ENCODE measurements around the gene INO80B. TPM values are rescaled to one million over a fixed set of nuclear protein-coding genes. Genes with fewer than 3 reads are reported as not detected.
A peak's percentile ranks its signal among the peaks of the same experiment; 100 is the strongest.

The INO80B gene
- total RNA-seq, 1 experiment from 2014 or later, result 42.1 TPM

DNA sequence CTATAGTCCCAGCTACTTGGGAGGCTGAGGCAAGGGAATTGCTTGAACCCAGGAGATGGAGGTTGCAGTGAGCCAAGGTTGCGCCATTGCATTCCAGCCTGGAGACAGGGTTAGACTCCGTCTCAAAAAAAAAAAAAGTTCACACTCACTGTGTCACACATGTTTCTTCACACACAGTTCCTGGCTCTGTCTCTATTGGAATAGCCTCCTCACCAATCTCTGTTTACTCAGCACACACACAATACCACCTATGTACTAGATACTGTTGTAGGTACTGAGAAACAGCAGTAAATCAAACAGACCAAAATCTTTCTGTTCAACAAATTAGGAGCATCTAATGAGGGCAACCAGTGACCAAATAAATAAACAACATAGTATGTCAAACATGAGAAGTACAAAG is 31.3 kb downstream of the INO80B start:
- H3K36me3 Mint-ChIP-seq (ENCODE audit: insufficient read depth, unreplicated experiment), result peaks cover 37% of the 10 kb centered on the region
- H3K27me3 Mint-ChIP-seq (ENCODE audit: unreplicated experiment), result no peaks in the 10 kb centered on the region
- no peaks in the 10 kb centered on the region for H3K9me3 Mint-ChIP-seq (ENCODE audit: low read depth, unreplicated experiment)
- intact Hi-C loops (cut with micrococcal nuclease; ENCODE audit: unreplicated experiment), result no loop called here
- H3K27ac Mint-ChIP-seq (ENCODE audit: unreplicated experiment), result no peak overlapping the region
- no TSS peak for BruUV-seq (replicated peaks)
- H3K4me1 Mint-ChIP-seq (ENCODE audit: low read depth, unreplicated experiment), result peaks cover 37% of the 10 kb centered on the region
- H3K4me3 Mint-ChIP-seq (ENCODE audit: low read depth, unreplicated experiment), result no peak overlapping the region
- no peak for TF ChIP-seq CTCF (IDR thresholded peaks at IDR 0.05; ENCODE audit: unreplicated experiment)
- CTCF ChIA-PET, result no interaction called here
- no peak for DNase-seq

DNA sequence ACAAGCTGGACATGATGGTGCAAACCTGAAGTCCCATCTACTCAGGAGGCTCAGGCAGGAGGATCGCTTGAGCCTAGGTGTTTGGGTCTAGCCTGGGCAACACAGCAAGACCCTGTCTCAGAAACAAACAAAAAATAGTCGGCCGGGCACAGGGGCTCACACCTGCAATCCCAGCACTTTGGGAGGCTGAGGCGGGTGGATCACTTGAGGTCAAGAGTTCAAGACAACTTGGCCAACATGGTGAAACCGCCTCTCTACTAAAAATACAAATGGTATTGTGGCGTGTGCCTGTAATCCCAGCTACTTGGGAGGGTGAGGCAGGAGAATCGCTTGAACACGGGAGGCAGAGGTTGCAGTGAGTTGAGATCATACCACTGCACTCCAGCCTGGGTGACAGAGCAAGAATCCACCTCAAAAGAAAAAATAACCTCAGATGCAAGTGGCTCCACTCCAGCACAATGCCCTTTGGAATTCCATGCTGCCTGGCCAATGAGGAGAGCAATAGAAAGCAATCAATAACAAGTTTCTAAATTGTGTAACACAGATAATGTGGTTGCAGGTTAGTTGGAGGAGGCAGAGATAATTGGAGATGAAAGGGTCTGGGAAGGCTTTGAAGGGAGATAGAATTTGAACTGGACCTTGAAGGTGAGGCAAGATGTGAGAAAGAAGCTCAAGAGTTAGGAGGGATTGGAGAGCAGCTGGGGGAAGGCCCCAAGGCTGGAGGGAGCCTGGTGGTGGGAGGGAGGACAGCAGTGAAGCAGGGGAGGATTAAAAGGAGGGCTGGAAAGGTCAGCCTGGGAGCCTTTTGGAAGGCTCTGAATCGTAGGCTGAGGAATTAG is 34.0 kb downstream of the INO80B start:
- no peak for TF ChIP-seq CTCF (IDR thresholded peaks at IDR 0.05; ENCODE audit: unreplicated experiment)
- Mint-ChIP-seq H3K4me1 (ENCODE audit: low read depth, unreplicated experiment) (peaks cover 29% of the 10 kb centered on the region), H3K4me3 (ENCODE audit: low read depth, unreplicated experiment) (no peak overlapping the region), H3K9me3 (ENCODE audit: low read depth, unreplicated experiment) (no peaks in the 10 kb centered on the region), H3K27me3 (ENCODE audit: unreplicated experiment) (no peaks in the 10 kb centered on the region), H3K36me3 (ENCODE audit: insufficient read depth, unreplicated experiment) (peaks cover 27% of the 10 kb centered on the region), H3K27ac (ENCODE audit: unreplicated experiment) (peak overlapping the region; percentile 15)
- CTCF ChIA-PET, result interaction anchor here (0.8 kb wide), 1 partner anchor 18 kb away, joined by 3 read pairs; the partner anchor contains the start of gene PCGF1
- DNase-seq, result no peak
- no TSS peak for BruUV-seq (replicated peaks)
- intact Hi-C loops (cut with micrococcal nuclease; ENCODE audit: unreplicated experiment), result no loop called here

DNA sequence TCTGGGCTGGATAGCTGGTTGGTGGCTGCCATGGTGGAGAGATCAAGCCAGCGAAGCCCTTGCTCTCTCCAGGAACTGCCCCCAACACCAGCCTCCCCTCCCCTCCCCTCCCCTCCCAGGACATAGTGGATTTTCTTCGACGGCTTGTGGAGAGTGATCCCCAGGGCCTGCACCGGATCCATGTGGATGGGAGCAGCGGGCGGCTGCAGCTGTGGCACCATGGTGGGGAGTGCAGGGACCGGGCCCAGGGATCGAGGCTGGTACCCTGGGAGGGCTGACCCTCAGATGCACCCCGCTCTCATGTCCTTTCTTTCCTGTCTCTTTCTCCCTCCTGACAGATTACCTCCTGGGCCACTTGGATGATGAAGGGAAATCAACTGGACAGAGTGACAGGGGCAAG is 35.0 kb downstream of the INO80B start:
- no peak overlapping the region for H3K4me3 Mint-ChIP-seq (ENCODE audit: low read depth, unreplicated experiment)
- H3K27ac Mint-ChIP-seq (ENCODE audit: unreplicated experiment), result no peak overlapping the region
- intact Hi-C loops (cut with micrococcal nuclease; ENCODE audit: unreplicated experiment), result no loop called here
- H3K36me3 Mint-ChIP-seq (ENCODE audit: insufficient read depth, unreplicated experiment), result peaks cover 27% of the 10 kb centered on the region
- no peak for DNase-seq
- peaks cover 26% of the 10 kb centered on the region for H3K4me1 Mint-ChIP-seq (ENCODE audit: low read depth, unreplicated experiment)
- no peaks in the 10 kb centered on the region for H3K27me3 Mint-ChIP-seq (ENCODE audit: unreplicated experiment)
- BruUV-seq (replicated peaks), result no TSS peak
- CTCF ChIA-PET, result no interaction called here
- no peak for TF ChIP-seq CTCF (IDR thresholded peaks at IDR 0.05; ENCODE audit: unreplicated experiment)
- H3K9me3 Mint-ChIP-seq (ENCODE audit: low read depth, unreplicated experiment), result no peaks in the 10 kb centered on the region

DNA sequence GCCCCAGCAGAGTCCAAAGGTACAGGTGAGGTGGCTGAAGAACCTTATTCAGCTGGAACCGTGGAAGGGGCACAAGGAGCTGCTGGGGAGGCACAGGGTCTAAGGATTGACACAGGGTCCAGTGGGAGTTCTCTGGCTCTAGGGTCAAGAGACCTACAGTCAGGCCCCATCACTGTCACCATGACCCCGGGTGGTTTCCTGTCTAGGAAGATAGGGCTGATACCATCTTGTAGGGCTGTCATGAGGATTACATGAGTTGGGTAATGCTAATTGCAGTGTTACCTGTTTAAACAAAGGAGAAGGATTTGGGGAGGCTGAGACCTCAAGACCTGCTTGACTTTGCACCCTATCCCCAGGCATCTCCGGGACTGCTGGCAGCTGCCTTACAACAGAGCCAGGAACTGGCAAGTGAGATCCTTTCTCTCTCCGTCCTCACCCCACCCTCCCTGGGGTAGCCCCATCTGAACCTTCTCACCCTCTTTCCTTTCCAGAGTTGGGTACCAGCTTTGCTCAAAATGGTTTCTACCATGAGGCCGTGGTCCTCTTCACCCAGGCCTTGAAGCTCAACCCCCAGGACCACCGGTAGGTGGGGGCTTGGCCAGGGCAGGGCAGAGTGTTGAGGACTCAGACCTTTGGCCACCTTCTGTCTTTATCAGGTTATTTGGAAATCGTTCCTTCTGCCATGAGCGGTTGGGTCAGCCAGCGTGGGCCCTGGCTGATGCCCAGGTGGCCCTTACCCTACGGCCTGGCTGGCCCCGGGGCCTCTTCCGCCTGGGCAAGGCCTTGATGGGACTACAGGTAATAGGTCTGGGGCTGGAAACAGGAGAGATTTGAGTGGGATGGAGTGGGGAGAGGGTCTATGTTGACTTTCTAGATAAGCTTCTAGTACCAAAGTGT is 37.0 kb downstream of the INO80B start:
- Mint-ChIP-seq H3K27me3 (ENCODE audit: unreplicated experiment) (no peaks in the 10 kb centered on the region), H3K9me3 (ENCODE audit: low read depth, unreplicated experiment) (no peaks in the 10 kb centered on the region), H3K27ac (ENCODE audit: unreplicated experiment) (no peak overlapping the region), H3K36me3 (ENCODE audit: insufficient read depth, unreplicated experiment) (peaks cover 11% of the 10 kb centered on the region), H3K4me1 (ENCODE audit: low read depth, unreplicated experiment) (peaks cover 16% of the 10 kb centered on the region), H3K4me3 (ENCODE audit: low read depth, unreplicated experiment) (no peak overlapping the region)
- intact Hi-C loops (cut with micrococcal nuclease; ENCODE audit: unreplicated experiment), result no loop called here
- no TSS peak for BruUV-seq (replicated peaks)
- no peak for DNase-seq
- no peak for TF ChIP-seq CTCF (IDR thresholded peaks at IDR 0.05; ENCODE audit: unreplicated experiment)
- CTCF ChIA-PET, result interaction anchor here (0.6 to 1.8 kb wide), 3 partner anchors 11 to 96 kb away, joined by 3 to 6 read pairs (median 5); partner anchors contain the start of gene MRPL53

Data from Calu3 (cell line).